ENCODE measurements around the gene GABPB2.
A peak's percentile ranks its signal among the peaks of the same experiment; 100 is the strongest.

DNA sequence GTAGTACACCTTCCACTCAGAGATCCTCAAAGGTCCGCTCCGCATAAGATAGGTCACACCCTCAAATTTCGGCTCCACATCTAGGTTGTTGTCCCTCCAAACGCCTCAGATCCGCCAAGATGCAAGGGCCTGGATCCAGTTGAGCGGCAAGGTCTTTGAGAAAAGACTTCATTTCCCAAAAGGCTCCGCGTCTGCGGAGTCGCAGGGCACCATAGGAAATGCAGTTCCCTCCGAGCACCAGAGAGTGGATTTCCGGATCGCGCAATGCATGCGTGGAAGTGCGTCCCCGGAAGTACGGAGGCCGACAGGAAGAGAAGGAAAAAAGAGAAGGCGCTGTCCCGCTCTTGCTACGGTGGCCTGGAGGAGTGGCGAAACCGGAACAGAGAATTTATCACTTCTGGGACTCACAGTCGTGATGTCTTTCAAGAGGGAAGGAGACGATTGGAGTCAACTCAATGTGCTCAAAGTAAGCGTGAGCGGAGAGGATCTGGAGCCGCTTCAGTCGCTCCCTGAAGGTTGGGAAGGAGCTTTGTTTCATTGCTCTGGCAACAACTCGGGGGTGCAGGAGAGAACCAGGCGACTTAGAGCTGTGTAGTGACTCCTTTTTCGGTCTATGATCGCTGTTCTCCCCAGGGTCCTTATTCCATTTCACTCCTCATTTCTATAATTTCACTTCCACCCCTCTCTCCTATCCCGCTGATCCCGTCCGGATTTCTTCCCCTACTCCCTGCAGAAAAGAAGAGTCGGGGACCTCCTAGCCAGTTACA is 95.4 kb downstream of the GABPB2 start, which contains the start of the genes LYSMD1 and SCNM1:
- TF ChIP-seq POLR2A (IDR thresholded peaks at IDR 0.05) (peak in 1 of 2 donors; percentile 23), POLR2AphosphoS5 (IDR thresholded peaks at IDR 0.05) (peak; percentile 85 to 100 (median 96)), EP300 (IDR thresholded peaks at IDR 0.05) (no peak)
- TF ChIP-seq, protein P1, sequence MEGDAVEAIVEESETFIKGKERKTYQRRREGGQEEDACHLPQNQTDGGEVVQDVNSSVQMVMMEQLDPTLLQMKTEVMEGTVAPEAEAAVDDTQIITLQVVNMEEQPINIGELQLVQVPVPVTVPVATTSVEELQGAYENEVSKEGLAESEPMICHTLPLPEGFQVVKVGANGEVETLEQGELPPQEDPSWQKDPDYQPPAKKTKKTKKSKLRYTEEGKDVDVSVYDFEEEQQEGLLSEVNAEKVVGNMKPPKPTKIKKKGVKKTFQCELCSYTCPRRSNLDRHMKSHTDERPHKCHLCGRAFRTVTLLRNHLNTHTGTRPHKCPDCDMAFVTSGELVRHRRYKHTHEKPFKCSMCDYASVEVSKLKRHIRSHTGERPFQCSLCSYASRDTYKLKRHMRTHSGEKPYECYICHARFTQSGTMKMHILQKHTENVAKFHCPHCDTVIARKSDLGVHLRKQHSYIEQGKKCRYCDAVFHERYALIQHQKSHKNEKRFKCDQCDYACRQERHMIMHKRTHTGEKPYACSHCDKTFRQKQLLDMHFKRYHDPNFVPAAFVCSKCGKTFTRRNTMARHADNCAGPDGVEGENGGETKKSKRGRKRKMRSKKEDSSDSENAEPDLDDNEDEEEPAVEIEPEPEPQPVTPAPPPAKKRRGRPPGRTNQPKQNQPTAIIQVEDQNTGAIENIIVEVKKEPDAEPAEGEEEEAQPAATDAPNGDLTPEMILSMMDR (IDR thresholded peaks at IDR 0.05) = peak; percentile 6 to 18
